Measurements from ENCODE around the gene GTF3A. TPM values are rescaled to one million over a fixed set of nuclear protein-coding genes. Genes with fewer than 3 reads are reported as not detected.

Gene GTF3A
- total RNA-seq, 4 donors from 2014 or later, result 129 to 197 (median 140) TPM

DNA sequence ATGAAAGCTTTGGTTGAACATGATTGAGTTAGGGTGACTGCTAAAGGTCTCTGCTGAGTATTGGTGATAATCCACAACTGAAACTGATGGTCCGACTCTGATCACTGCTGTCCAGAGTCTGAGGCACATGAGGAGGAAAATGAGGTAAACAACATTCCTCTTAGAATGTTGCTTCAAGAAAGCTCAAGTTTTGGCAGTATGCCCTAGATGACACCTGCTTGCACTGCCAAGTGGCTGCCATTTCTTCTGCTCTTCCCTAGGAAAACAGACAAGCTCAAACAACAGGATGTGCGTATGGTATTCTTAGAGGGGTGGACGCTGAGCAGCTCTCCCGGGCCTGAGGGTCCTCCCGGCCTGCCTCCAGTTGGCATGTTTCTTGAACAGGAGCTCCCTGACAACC is 41.2 kb downstream of the GTF3A start:
- no peak for DNase-seq (ENCODE audit: extremely low spot score)
- no peak overlapping the region for H3K4me3 ChIP-seq
- 20% methylated on average over 5 of the region's 5 CpGs for WGBS
- H3K9me3 ChIP-seq, result no peaks in the 10 kb centered on the region
- intact Hi-C loops (cut with DNase I), result no loop called here
- peaks cover 0 to 18% (median 13%) of the 10 kb centered on the region in 4 donors for H3K4me1 ChIP-seq
- TF ChIP-seq POLR2A (IDR thresholded peaks at IDR 0.05; ENCODE audit: low read depth) (no peak), POLR2AphosphoS5 (IDR thresholded peaks at IDR 0.05) (no peak)
- TF ChIP-seq, protein P1, sequence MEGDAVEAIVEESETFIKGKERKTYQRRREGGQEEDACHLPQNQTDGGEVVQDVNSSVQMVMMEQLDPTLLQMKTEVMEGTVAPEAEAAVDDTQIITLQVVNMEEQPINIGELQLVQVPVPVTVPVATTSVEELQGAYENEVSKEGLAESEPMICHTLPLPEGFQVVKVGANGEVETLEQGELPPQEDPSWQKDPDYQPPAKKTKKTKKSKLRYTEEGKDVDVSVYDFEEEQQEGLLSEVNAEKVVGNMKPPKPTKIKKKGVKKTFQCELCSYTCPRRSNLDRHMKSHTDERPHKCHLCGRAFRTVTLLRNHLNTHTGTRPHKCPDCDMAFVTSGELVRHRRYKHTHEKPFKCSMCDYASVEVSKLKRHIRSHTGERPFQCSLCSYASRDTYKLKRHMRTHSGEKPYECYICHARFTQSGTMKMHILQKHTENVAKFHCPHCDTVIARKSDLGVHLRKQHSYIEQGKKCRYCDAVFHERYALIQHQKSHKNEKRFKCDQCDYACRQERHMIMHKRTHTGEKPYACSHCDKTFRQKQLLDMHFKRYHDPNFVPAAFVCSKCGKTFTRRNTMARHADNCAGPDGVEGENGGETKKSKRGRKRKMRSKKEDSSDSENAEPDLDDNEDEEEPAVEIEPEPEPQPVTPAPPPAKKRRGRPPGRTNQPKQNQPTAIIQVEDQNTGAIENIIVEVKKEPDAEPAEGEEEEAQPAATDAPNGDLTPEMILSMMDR (IDR thresholded peaks at IDR 0.05), result no peak
- no peak overlapping the region for H3K27ac ChIP-seq (replicated peaks in 1 of 4)
- no peaks in the 10 kb centered on the region for H3K27me3 ChIP-seq
- no peaks in the 10 kb centered on the region for H3K36me3 ChIP-seq

DNA sequence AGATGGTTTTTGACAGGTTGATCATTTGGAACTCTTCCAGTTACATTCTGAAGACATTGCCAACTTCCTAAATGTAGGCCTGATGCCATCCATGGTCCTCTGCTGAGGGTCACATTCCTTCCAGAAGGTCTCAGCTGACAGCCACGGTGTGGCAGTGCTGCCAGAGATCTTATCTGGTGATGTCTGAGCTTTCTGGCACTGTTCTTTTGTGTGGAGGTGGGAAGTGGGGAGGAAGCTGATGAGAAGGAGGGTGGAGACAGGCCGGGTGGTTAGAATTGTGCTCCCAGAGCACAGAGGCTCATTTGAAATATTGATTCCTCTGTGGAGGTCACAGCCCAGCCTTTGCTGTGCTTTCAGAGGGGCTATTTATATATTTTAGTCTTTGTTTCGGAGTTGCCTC is 42.1 kb downstream of the GTF3A start:
- no peaks in the 10 kb centered on the region for H3K36me3 ChIP-seq
- no peaks in the 10 kb centered on the region for H3K9me3 ChIP-seq
- DNase-seq (ENCODE audit: extremely low spot score), result no peak
- TF ChIP-seq, protein P1 (IDR thresholded peaks at IDR 0.05), result no peak
- TF ChIP-seq POLR2AphosphoS5 (IDR thresholded peaks at IDR 0.05), result no peak
- no peak for TF ChIP-seq POLR2A (IDR thresholded peaks at IDR 0.05; ENCODE audit: low read depth)
- no peak for TF ChIP-seq EP300 (IDR thresholded peaks at IDR 0.05)
- H3K27me3 ChIP-seq, result no peaks in the 10 kb centered on the region
- H3K4me3 ChIP-seq, result no peak overlapping the region
- 8% methylated on average over 3 of the region's 3 CpGs for WGBS
- no peak overlapping the region for H3K27ac ChIP-seq (replicated peaks in 1 of 4)
- intact Hi-C loops (cut with DNase I), result no loop called here
- H3K4me1 ChIP-seq, result peaks cover 0 to 18% (median 13%) of the 10 kb centered on the region in 4 donors

DNA sequence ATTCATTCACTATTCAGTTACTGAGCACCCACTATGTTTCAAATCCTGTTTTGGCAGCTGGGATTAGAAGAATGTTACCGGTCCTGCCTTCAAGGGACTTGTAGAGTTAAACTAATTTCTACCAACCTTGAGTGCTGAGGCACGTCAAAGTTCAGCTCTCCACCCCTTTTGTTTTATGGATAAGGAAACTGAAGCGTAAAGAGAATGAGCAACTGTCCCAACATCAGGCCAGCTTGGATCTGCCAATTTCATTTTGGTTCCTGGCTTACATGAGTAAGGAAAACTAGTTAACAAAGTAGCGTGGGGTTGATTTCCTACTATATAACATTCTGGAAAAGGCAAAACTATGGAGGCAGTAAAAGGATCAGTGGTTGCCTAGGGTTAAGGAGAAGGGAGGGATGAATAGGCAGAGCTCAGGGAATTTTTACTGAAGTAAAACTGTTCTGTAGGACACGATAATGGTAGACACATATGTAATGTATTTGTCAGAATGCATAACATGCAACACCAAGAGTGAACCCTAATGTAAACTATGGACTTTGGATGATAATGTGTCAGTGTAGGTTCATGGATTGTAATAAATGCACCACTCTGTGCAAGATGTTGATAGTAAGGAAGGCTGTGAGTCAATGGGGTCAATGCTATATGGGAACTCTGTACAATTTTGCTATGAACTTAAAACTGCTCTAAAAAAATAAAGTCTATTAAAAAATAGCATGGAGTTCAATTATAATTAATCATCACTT is 45.8 kb downstream of the GTF3A start:
- no peaks in the 10 kb centered on the region for H3K27me3 ChIP-seq
- peaks cover 0 to 11% (median 8%) of the 10 kb centered on the region in 4 donors for H3K4me1 ChIP-seq
- no peaks in the 10 kb centered on the region for H3K36me3 ChIP-seq
- no peaks in the 10 kb centered on the region for H3K9me3 ChIP-seq
- TF ChIP-seq, protein P1 (IDR thresholded peaks at IDR 0.05), result no peak
- TF ChIP-seq EP300 (IDR thresholded peaks at IDR 0.05), result no peak
- no peak for TF ChIP-seq POLR2AphosphoS5 (IDR thresholded peaks at IDR 0.05)
- TF ChIP-seq POLR2A (IDR thresholded peaks at IDR 0.05; ENCODE audit: low read depth), result no peak
- DNase-seq (ENCODE audit: extremely low spot score), result no peak
- WGBS, result 71% methylated on average over 5 of the region's 5 CpGs
- H3K4me3 ChIP-seq, result no peak overlapping the region
- no peak overlapping the region for H3K27ac ChIP-seq (replicated peaks in 1 of 4)
- intact Hi-C loops (cut with DNase I), result no loop called here

DNA sequence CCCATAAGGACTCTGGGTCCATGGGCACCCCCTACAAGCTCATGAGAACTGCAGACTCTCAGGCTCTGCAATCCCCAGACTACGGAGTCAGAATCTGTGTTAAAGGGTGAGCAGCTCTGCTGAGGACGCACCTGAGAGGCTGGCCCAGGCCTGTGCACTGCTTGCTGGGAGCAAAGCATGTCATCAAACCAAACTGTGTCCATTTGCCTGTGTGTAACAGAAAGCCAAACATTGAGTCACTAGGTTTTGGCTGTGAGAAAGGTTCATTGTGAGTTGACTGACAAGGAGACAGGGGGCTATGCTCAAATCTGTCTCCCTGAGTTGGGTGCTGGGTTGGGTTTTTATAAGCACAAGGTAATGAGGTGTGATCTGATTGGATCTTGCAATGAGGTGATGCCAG is 48.0 kb downstream of the GTF3A start:
- H3K27ac ChIP-seq (replicated peaks in 1 of 4), result no peak overlapping the region
- no peak overlapping the region for H3K4me3 ChIP-seq
- no peaks in the 10 kb centered on the region for H3K9me3 ChIP-seq
- peaks cover 0 to 4% (median 0%) of the 10 kb centered on the region in 4 donors for H3K27me3 ChIP-seq
- no peaks in the 10 kb centered on the region for H3K36me3 ChIP-seq
- WGBS, result no CpG with 5 or more reads among the region's 2 CpGs
- intact Hi-C loops (cut with DNase I), result no loop called here
- TF ChIP-seq POLR2AphosphoS5 (IDR thresholded peaks at IDR 0.05), result no peak
- TF ChIP-seq, protein P1 (IDR thresholded peaks at IDR 0.05), result no peak
- no peak for TF ChIP-seq POLR2A (IDR thresholded peaks at IDR 0.05; ENCODE audit: low read depth)
- TF ChIP-seq EP300 (IDR thresholded peaks at IDR 0.05), result no peak
- no peak for DNase-seq (ENCODE audit: extremely low spot score)
- H3K4me1 ChIP-seq, result no peaks in the 10 kb centered on the region

DNA sequence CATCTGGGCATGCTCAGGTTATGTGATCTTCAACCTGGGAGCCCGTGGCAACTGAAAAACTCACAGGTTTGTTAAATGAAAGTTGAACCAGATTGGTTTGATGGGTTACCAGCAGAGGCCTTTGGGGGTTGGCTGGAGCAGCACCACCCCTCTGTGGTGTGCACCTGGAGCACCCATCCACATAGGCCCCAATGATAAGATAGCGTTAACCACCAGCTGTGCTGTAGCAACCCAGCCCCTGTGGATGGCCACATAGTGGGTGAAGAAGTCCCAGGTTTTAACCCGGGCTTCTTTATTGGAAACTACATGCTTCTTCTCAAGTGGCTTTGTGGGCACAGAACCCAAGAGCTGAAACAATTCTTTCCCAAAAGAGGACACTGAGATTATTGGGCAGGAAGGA is 48.5 kb downstream of the GTF3A start:
- no peak for DNase-seq (ENCODE audit: extremely low spot score)
- Histone ChIP-seq H3K27ac (replicated peaks in 1 of 4) (no peak overlapping the region), H3K27me3 (peaks cover 0 to 4% (median 0%) of the 10 kb centered on the region in 4 donors), H3K4me3 (no peak overlapping the region), H3K36me3 (no peaks in the 10 kb centered on the region), H3K4me1 (no peaks in the 10 kb centered on the region), H3K9me3 (no peaks in the 10 kb centered on the region)
- no peak for TF ChIP-seq POLR2AphosphoS5 (IDR thresholded peaks at IDR 0.05)
- no peak for TF ChIP-seq POLR2A (IDR thresholded peaks at IDR 0.05; ENCODE audit: low read depth)
- TF ChIP-seq, protein P1 (IDR thresholded peaks at IDR 0.05), result no peak
- no peak for TF ChIP-seq EP300 (IDR thresholded peaks at IDR 0.05)
- 72% methylated on average over 3 of the region's 3 CpGs for whole genome bisulfite sequencing
- intact Hi-C loops (cut with DNase I), result no loop called here
